Glutamatergic neuron (in vitro differentiated cells): ENCODE measurements around the gene MFNG. TPM values are rescaled to one million over a fixed set of nuclear protein-coding genes. Genes with fewer than 3 reads are reported as not detected.

ENCODE experiments used
- DNase-seq: peaks from one replicate; pipeline ENCODE4 v3.0.0; 2022
- H3K27ac Mint-ChIP-seq: one replicate; pipeline ENCODE4 v1.8.0; 2020; ENCODE audit warnings: mild to moderate bottlenecking, mixed read lengths, inconsistent platforms; ENCODE audit not compliant: unreplicated experiment
- H3K27me3 Mint-ChIP-seq: one replicate; pipeline ENCODE4 v1.8.0; 2020; ENCODE audit warnings: mild to moderate bottlenecking, moderate library complexity, mixed read lengths, inconsistent platforms; ENCODE audit not compliant: unreplicated experiment
- H3K36me3 Mint-ChIP-seq: one replicate; pipeline ENCODE4 v1.8.0; 2020; ENCODE audit warnings: mild to moderate bottlenecking, mixed read lengths, inconsistent platforms; ENCODE audit not compliant: unreplicated experiment
- H3K4me1 Mint-ChIP-seq: one replicate; pipeline ENCODE4 v1.8.0; 2020; ENCODE audit warnings: mild to moderate bottlenecking, low read depth, mixed read lengths, inconsistent platforms; ENCODE audit not compliant: unreplicated experiment
- H3K4me3 Mint-ChIP-seq: one replicate; pipeline ENCODE4 v1.8.0; 2020; ENCODE audit warnings: mild to moderate bottlenecking, mixed read lengths, inconsistent platforms; ENCODE audit not compliant: unreplicated experiment
- H3K9me3 Mint-ChIP-seq: one replicate; pipeline ENCODE4 v1.8.0; 2020; ENCODE audit warnings: mild to moderate bottlenecking, moderate library complexity, mixed read lengths, inconsistent platforms; ENCODE audit not compliant: unreplicated experiment
- total RNA-seq: library from RNA; stranded (reverse); fragmentation: NEBNext Ultra II Directional; extraction: Animal tissue kit (Norgen Biotek cat#: 25700); gene quantifications from one replicate; pipeline ENCODE4 v1.2.1, GENCODE V29; 2021; ENCODE audit not compliant: unreplicated experiment
- TF ChIP-seq, protein P1 (sequence below): fragments of 200-600 bp; sonication (generic); IDR thresholded peaks from one replicate; pipeline ENCODE4 v1.5.0; 2021; ENCODE audit not compliant: partially characterized antibody, unreplicated experiment

The MFNG gene
- total RNA-seq, 1 donor from 2014 or later = 61.1 TPM

DNA sequence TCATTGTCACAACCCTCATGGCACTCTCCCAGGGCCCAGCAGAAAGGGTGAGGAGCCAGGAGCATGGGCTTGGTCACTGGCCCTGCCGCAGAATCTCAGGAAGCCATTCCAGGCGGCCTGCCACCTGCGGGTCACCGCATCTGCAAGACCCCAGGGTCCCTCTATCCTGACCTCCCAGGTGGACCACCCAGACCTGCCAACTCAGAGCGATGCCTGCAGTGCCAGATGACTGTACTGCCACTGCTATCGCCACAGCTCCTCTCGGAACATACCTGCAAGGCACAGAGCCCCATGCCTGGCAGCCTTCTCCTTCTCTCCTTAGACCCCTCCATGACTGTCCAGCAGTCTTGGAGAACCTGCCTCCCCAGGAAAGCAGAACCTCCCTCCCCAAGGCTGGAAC, 32.5 kb downstream of the MFNG start:
- no peak for DNase-seq
- no peaks in the 10 kb centered on the region for H3K36me3 Mint-ChIP-seq
- H3K27me3 Mint-ChIP-seq = peaks cover 9% of the 10 kb centered on the region
- no peak overlapping the region for H3K4me3 Mint-ChIP-seq
- TF ChIP-seq, protein P1, sequence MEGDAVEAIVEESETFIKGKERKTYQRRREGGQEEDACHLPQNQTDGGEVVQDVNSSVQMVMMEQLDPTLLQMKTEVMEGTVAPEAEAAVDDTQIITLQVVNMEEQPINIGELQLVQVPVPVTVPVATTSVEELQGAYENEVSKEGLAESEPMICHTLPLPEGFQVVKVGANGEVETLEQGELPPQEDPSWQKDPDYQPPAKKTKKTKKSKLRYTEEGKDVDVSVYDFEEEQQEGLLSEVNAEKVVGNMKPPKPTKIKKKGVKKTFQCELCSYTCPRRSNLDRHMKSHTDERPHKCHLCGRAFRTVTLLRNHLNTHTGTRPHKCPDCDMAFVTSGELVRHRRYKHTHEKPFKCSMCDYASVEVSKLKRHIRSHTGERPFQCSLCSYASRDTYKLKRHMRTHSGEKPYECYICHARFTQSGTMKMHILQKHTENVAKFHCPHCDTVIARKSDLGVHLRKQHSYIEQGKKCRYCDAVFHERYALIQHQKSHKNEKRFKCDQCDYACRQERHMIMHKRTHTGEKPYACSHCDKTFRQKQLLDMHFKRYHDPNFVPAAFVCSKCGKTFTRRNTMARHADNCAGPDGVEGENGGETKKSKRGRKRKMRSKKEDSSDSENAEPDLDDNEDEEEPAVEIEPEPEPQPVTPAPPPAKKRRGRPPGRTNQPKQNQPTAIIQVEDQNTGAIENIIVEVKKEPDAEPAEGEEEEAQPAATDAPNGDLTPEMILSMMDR = no peak
- H3K9me3 Mint-ChIP-seq = peaks cover 6% of the 10 kb centered on the region
- H3K4me1 Mint-ChIP-seq = peaks cover 13% of the 10 kb centered on the region
- no peak overlapping the region for H3K27ac Mint-ChIP-seq

GRCh38 chr22:37451218-37451617, 35.0 kb downstream of the MFNG start:
- Mint-ChIP-seq H3K9me3 (peaks cover 4% of the 10 kb centered on the region), H3K36me3 (no peaks in the 10 kb centered on the region), H3K27me3 (peaks cover 10% of the 10 kb centered on the region), H3K4me1 (peaks cover 12% of the 10 kb centered on the region), H3K4me3 (no peak overlapping the region), H3K27ac (no peak overlapping the region)
- TF ChIP-seq, protein P1 = no peak
- DNase-seq = no peak

- H3K9me3 Mint-ChIP-seq = peaks cover 4% of the 10 kb centered on the region
- TF ChIP-seq, protein P1 = no peak
- H3K36me3 Mint-ChIP-seq = no peaks in the 10 kb centered on the region
- DNase-seq = no peak
- peaks cover 8% of the 10 kb centered on the region for H3K27me3 Mint-ChIP-seq
- no peak overlapping the region for H3K27ac Mint-ChIP-seq
- H3K4me3 Mint-ChIP-seq = no peak overlapping the region
- H3K4me1 Mint-ChIP-seq = peaks cover 7% of the 10 kb centered on the region
Measured at GRCh38 chr22:37449331-37450001, 36.7 kb downstream of the MFNG start.

DNA sequence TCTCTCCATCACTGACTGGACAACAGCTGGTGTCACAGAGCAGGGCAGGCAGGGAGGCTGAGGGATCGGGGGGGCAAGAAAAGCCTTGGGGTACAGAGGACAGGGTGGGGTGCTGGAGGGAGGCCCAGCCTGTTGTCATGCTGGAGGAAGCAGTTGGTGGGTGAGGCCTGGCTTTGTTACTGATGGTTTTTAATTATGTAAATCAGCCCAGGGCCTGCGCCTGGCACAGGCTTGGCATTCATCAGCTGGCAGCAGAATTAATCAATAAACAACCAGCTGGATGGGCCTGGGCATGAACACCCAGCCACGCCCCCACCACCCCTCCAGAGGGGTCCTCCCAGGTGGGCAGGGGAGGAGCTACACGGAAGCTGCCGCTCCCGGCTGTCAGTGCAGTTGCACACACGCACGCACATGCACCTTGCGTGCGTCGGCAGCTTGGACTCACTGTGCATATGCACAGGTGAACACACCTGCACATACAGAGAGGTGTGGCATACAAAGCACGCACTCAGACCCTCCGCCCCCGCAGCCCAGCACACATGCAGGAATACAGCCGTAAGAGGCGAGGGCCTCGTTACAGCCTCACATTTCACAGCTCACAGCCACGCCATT, 37.6 kb downstream of the MFNG start:
- Mint-ChIP-seq H3K27ac (no peak overlapping the region), H3K4me1 (peaks cover 7% of the 10 kb centered on the region), H3K9me3 (peaks cover 4% of the 10 kb centered on the region), H3K36me3 (no peaks in the 10 kb centered on the region), H3K4me3 (no peak overlapping the region), H3K27me3 (peaks cover 8% of the 10 kb centered on the region)
- TF ChIP-seq, protein P1 = no peak
- no peak for DNase-seq

DNA sequence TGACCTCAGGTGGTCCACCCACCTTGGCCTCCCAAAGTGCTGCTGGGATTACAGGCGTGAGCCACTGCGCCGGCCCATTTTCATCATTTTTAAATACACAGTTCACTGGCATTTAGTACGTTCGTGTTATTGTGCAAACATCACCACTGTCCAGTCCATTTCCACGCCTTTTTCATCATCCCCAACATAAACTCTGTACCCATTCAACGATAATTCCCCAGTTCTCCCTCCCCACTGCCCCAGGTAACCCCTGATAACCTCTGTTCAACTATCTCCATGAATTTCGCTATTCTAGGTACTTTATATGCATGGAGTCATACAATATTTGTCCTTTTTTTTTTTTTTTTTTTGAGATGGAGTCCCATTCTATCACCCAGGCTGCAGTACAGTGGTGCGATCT, 40.7 kb downstream of the MFNG start:
- no peak for DNase-seq
- peaks cover 18% of the 10 kb centered on the region for H3K4me1 Mint-ChIP-seq
- H3K9me3 Mint-ChIP-seq = peaks cover 3% of the 10 kb centered on the region
- H3K4me3 Mint-ChIP-seq = no peak overlapping the region
- no peak overlapping the region for H3K27ac Mint-ChIP-seq
- H3K36me3 Mint-ChIP-seq = peaks cover 11% of the 10 kb centered on the region
- TF ChIP-seq, protein P1 = no peak
- peaks cover 6% of the 10 kb centered on the region for H3K27me3 Mint-ChIP-seq
